Naive B cell (primary cell): Measurements from ENCODE around the gene DGAT2. TPM values are rescaled to one million over a fixed set of nuclear protein-coding genes. Genes with fewer than 3 reads are reported as not detected.
A peak's percentile ranks its signal among the peaks of the same experiment; 100 is the strongest.
"Not testable (repeated sequence)": the region's sequence is repeated elsewhere in the genome, so short reads cannot be mapped to it uniquely, and the experiment has no call there.

Experiments used
- ATAC-seq, 2 donors: fragments of 150-1000 bp; cut with Tn5 transposase; 2 replicates each; pipeline ENCODE4 v1.10.0; 2021; ENCODE audit warnings: low read depth in 2 of 2, mild to moderate bottlenecking in 2 of 2, moderate library complexity in 2 of 2
- DNase-seq: peaks from one replicate; pipeline ENCODE4 v3.0.0; 2022
- H3K27ac Mint-ChIP-seq, 6 donors: one replicate each; pipeline ENCODE4 v1.8.0; 2020 to 2022; ENCODE audit warnings: mild to moderate bottlenecking in 6 of 6, mixed read lengths in 6 of 6, moderate library complexity in 5 of 6, inconsistent platforms in 2 of 6
- H3K27me3 Mint-ChIP-seq, 3 donors: one replicate each; pipeline ENCODE4 v1.8.0; 2021 to 2022; ENCODE audit warnings: mixed read lengths in 3 of 3, mild to moderate bottlenecking in 1 of 3
- H3K36me3 Mint-ChIP-seq, 2 donors: one replicate each; pipeline ENCODE4 v1.8.0; 2020 to 2022; ENCODE audit warnings: mixed read lengths in 2 of 2, inconsistent platforms in 1 of 2, mild to moderate bottlenecking in 1 of 2
- H3K4me1 Mint-ChIP-seq, 3 donors: one replicate each; pipeline ENCODE4 v1.8.0; 2020 to 2022; ENCODE audit warnings: mixed read lengths in 3 of 3, inconsistent platforms in 1 of 3, mild to moderate bottlenecking in 1 of 3, moderate library complexity in 1 of 3
- H3K4me3 Mint-ChIP-seq, 8 donors: one replicate each; pipeline ENCODE4 v1.8.0; 2020 to 2022; ENCODE audit warnings: mild to moderate bottlenecking in 8 of 8, mixed read lengths in 8 of 8, moderate library complexity in 8 of 8, inconsistent platforms in 2 of 8
- H3K9me3 Mint-ChIP-seq, 7 donors: one replicate each; pipeline ENCODE4 v1.8.0; 2020 to 2022; ENCODE audit warnings: mixed read lengths in 7 of 7, mild to moderate bottlenecking in 5 of 7, inconsistent platforms in 2 of 7, moderate library complexity in 1 of 7
- polyA plus RNA-seq, 6 donors: library from polyadenylated mRNA; unstranded; fragments of 300-500 nt; fragmentation: Illumina TruSeq; gene quantifications; one replicate each; pipeline ENCODE4 v1.2.3, GENCODE V29; 2021; ENCODE audit warnings: low read depth in 6 of 6

Gene DGAT2
- polyA plus RNA-seq, 6 donors from 2014 or later = 3.1 to 14.6 (median 7.6) TPM

GRCh38 chr11:75734491-75735180 lies 33.9 kb upstream of the DGAT2 start:
- no peak for ATAC-seq
- peak overlapping the region in 2 of 6 donors; percentile 16 to 34 for H3K27ac Mint-ChIP-seq
- peaks cover 0 to 4% (median 0%) of the 10 kb centered on the region in 3 donors for H3K4me1 Mint-ChIP-seq
- H3K9me3 Mint-ChIP-seq = peaks cover 0 to 2% (median 0%) of the 10 kb centered on the region in 7 donors
- peaks cover 11 to 44% (median 26%) of the 10 kb centered on the region in 3 donors for H3K27me3 Mint-ChIP-seq
- DNase-seq = no peak
- no peak overlapping the region for H3K4me3 Mint-ChIP-seq
- H3K36me3 Mint-ChIP-seq = peaks cover 0 to 7% of the 10 kb centered on the region in 2 donors

- peak overlapping the region in 1 of 6 donors; percentile 16 for H3K27ac Mint-ChIP-seq
- H3K4me1 Mint-ChIP-seq = peaks cover 0 to 4% (median 0%) of the 10 kb centered on the region in 3 donors
- no peak for ATAC-seq
- peaks cover 0 to 2% (median 0%) of the 10 kb centered on the region in 7 donors for H3K9me3 Mint-ChIP-seq
- peaks cover 11 to 44% (median 26%) of the 10 kb centered on the region in 3 donors for H3K27me3 Mint-ChIP-seq
- peaks cover 0 to 7% of the 10 kb centered on the region in 2 donors for H3K36me3 Mint-ChIP-seq
- no peak for DNase-seq
- H3K4me3 Mint-ChIP-seq = no peak overlapping the region
Observed at GRCh38 chr11:75735181-75735845, 33.3 kb upstream of the DGAT2 start.

- no peak for ATAC-seq
- Mint-ChIP-seq H3K9me3 (peaks cover 0 to 2% (median 0%) of the 10 kb centered on the region in 7 donors), H3K27me3 (peaks cover 4 to 33% (median 17%) of the 10 kb centered on the region in 3 donors), H3K27ac (no peak overlapping the region), H3K36me3 (peaks cover 0 to 7% of the 10 kb centered on the region in 2 donors), H3K4me3 (no peak overlapping the region), H3K4me1 (peaks cover 0 to 4% (median 0%) of the 10 kb centered on the region in 3 donors)
- DNase-seq = no peak
Observed at GRCh38 chr11:75737314-75737713, 31.3 kb upstream of the DGAT2 start.

GRCh38 chr11:75740681-75741080 lies 27.9 kb upstream of the DGAT2 start:
- DNase-seq = no peak
- Mint-ChIP-seq H3K9me3 (no peaks in the 10 kb centered on the region), H3K27ac (peak overlapping the region in 1 of 6 donors; percentile 44), H3K36me3 (no peaks in the 10 kb centered on the region), H3K4me1 (no peaks in the 10 kb centered on the region), H3K4me3 (no peak overlapping the region), H3K27me3 (peaks cover 22 to 37% (median 26%) of the 10 kb centered on the region in 3 donors)
- ATAC-seq = no peak

- H3K4me3 Mint-ChIP-seq, H3K27ac Mint-ChIP-seq, H3K4me1 Mint-ChIP-seq, ATAC-seq, H3K9me3 Mint-ChIP-seq, DNase-seq, H3K36me3 Mint-ChIP-seq: not testable (repeated sequence)
- peaks cover 28 to 50% (median 29%) of the 10 kb centered on the region in 3 donors for H3K27me3 Mint-ChIP-seq
Observed at GRCh38 chr11:75743159-75743558, 25.4 kb upstream of the DGAT2 start.

- ATAC-seq = no peak
- Mint-ChIP-seq H3K4me3 (no peak overlapping the region), H3K27me3 (peaks cover 28 to 50% (median 33%) of the 10 kb centered on the region in 3 donors), H3K9me3 (peaks cover 0 to 3% (median 0%) of the 10 kb centered on the region in 7 donors), H3K27ac (no peak overlapping the region), H3K36me3 (no peaks in the 10 kb centered on the region), H3K4me1 (no peaks in the 10 kb centered on the region)
- DNase-seq = no peak
Observed at GRCh38 chr11:75743711-75744563, 24.6 kb upstream of the DGAT2 start.

GRCh38 chr11:75745807-75746206 lies 22.8 kb upstream of the DGAT2 start:
- H3K4me1 Mint-ChIP-seq = no peaks in the 10 kb centered on the region
- no peak overlapping the region for H3K4me3 Mint-ChIP-seq
- no peaks in the 10 kb centered on the region for H3K36me3 Mint-ChIP-seq
- H3K27me3 Mint-ChIP-seq = peaks cover 28 to 47% (median 33%) of the 10 kb centered on the region in 3 donors
- DNase-seq = no peak
- no peak for ATAC-seq
- peaks cover 0 to 3% (median 0%) of the 10 kb centered on the region in 7 donors for H3K9me3 Mint-ChIP-seq
- no peak overlapping the region for H3K27ac Mint-ChIP-seq

GRCh38 chr11:75748729-75749273 lies 19.8 kb upstream of the DGAT2 start:
- H3K4me1 Mint-ChIP-seq, H3K27ac Mint-ChIP-seq, H3K36me3 Mint-ChIP-seq, ATAC-seq, H3K4me3 Mint-ChIP-seq, DNase-seq, H3K9me3 Mint-ChIP-seq: not testable (repeated sequence)
- peaks cover 25 to 40% (median 32%) of the 10 kb centered on the region in 3 donors for H3K27me3 Mint-ChIP-seq

- not testable (repeated sequence) for H3K36me3 Mint-ChIP-seq, DNase-seq, H3K27ac Mint-ChIP-seq, ATAC-seq, H3K27me3 Mint-ChIP-seq, H3K9me3 Mint-ChIP-seq, H3K4me3 Mint-ChIP-seq, H3K4me1 Mint-ChIP-seq
Observed at GRCh38 chr11:75754933-75755332, 13.6 kb upstream of the DGAT2 start.

- H3K9me3 Mint-ChIP-seq = peaks cover 0 to 4% (median 0%) of the 10 kb centered on the region in 7 donors
Observed at GRCh38 chr11:75757651-75758050, 10.9 kb upstream of the DGAT2 start.

GRCh38 chr11:75759832-75760231 lies 8.7 kb upstream of the DGAT2 start:
- H3K4me1 Mint-ChIP-seq = no peaks in the 10 kb centered on the region
- H3K27me3 Mint-ChIP-seq = peaks cover 0 to 12% (median 8%) of the 10 kb centered on the region in 3 donors
- H3K9me3 Mint-ChIP-seq = peaks cover 0 to 4% (median 0%) of the 10 kb centered on the region in 7 donors
- DNase-seq (no peak), ATAC-seq (no peak)
- no peak overlapping the region for H3K27ac Mint-ChIP-seq
- H3K36me3 Mint-ChIP-seq = no peaks in the 10 kb centered on the region
- no peak overlapping the region for H3K4me3 Mint-ChIP-seq

More at GRCh38 chr11:75757651-75758050, 10.9 kb upstream of the DGAT2 start:
- H3K27ac Mint-ChIP-seq = no peak overlapping the region
- no peaks in the 10 kb centered on the region for H3K4me1 Mint-ChIP-seq
- no peak overlapping the region for H3K4me3 Mint-ChIP-seq
- ATAC-seq = no peak
- no peak for DNase-seq
- no peaks in the 10 kb centered on the region for H3K36me3 Mint-ChIP-seq
- peaks cover 0 to 8% (median 8%) of the 10 kb centered on the region in 3 donors for H3K27me3 Mint-ChIP-seq

- no peak for ATAC-seq
- peaks cover 0 to 4% (median 0%) of the 10 kb centered on the region in 7 donors for H3K9me3 Mint-ChIP-seq
- no peak overlapping the region for H3K4me3 Mint-ChIP-seq
- no peaks in the 10 kb centered on the region for H3K36me3 Mint-ChIP-seq
- H3K27me3 Mint-ChIP-seq = peaks cover 0 to 12% (median 8%) of the 10 kb centered on the region in 3 donors
- H3K27ac Mint-ChIP-seq = no peak overlapping the region
- H3K4me1 Mint-ChIP-seq = no peaks in the 10 kb centered on the region
- DNase-seq = no peak
Observed at GRCh38 chr11:75760243-75760642, 8.3 kb upstream of the DGAT2 start.
